ENCODE results near the gene FBXL13.

FBXL13 gene

DNA sequence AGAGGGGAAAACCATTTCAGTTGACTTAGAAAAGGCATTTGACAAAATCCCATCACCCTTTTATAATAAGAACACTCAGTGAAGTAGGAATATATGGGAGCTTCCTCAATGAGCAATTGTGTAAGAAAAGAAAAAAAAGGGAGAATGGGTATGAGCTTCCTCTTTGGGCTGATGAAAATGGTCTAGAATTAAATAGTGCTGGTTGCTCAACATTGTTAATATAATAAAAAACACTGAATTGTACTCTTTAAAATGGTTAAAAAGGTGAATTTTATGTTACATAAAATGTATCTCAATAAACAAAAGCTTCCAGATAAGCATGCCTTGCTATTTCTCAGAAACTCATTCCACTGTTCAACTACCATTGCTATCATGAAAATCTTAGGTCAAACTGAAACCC is 121.2 kb downstream of the FBXL13 start:
- no peak for DNase-seq (ENCODE audit: low read depth)
- no peak overlapping the region for H3K4me3 ChIP-seq (ENCODE audit: low read depth, low read length)
- TF ChIP-seq, protein P1, sequence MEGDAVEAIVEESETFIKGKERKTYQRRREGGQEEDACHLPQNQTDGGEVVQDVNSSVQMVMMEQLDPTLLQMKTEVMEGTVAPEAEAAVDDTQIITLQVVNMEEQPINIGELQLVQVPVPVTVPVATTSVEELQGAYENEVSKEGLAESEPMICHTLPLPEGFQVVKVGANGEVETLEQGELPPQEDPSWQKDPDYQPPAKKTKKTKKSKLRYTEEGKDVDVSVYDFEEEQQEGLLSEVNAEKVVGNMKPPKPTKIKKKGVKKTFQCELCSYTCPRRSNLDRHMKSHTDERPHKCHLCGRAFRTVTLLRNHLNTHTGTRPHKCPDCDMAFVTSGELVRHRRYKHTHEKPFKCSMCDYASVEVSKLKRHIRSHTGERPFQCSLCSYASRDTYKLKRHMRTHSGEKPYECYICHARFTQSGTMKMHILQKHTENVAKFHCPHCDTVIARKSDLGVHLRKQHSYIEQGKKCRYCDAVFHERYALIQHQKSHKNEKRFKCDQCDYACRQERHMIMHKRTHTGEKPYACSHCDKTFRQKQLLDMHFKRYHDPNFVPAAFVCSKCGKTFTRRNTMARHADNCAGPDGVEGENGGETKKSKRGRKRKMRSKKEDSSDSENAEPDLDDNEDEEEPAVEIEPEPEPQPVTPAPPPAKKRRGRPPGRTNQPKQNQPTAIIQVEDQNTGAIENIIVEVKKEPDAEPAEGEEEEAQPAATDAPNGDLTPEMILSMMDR (IDR thresholded peaks at IDR 0.05; ENCODE audit: insufficient read depth, low read depth, low read length, missing control alignments): no peak

GRCh38 chr7:102951839-102952238 is 122.8 kb downstream of the FBXL13 start:
- H3K4me3 ChIP-seq (ENCODE audit: low read depth, low read length): no peak overlapping the region
- TF ChIP-seq, protein P1 (IDR thresholded peaks at IDR 0.05; ENCODE audit: insufficient read depth, low read depth, low read length, missing control alignments): no peak
- DNase-seq (ENCODE audit: low read depth): no peak

DNA sequence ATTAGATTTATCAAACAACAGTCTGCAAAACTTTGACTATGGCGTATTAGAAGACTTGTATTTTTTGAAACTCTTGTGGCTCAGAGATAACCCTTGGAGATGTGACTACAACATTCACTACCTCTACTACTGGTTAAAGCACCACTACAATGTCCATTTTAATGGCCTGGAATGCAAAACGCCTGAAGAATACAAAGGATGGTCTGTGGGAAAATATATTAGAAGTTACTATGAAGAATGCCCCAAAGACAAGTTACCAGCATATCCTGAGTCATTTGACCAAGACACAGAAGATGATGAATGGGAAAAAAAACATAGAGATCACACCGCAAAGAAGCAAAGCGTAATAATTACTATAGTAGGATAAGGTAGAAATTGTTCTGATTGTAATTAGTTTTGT is 130.4 kb downstream of the FBXL13 start:
- no peak overlapping the region for H3K4me3 ChIP-seq (ENCODE audit: low read depth, low read length)
- DNase-seq (ENCODE audit: low read depth): no peak
- TF ChIP-seq, protein P1 (IDR thresholded peaks at IDR 0.05; ENCODE audit: insufficient read depth, low read depth, low read length, missing control alignments): no peak

DNA sequence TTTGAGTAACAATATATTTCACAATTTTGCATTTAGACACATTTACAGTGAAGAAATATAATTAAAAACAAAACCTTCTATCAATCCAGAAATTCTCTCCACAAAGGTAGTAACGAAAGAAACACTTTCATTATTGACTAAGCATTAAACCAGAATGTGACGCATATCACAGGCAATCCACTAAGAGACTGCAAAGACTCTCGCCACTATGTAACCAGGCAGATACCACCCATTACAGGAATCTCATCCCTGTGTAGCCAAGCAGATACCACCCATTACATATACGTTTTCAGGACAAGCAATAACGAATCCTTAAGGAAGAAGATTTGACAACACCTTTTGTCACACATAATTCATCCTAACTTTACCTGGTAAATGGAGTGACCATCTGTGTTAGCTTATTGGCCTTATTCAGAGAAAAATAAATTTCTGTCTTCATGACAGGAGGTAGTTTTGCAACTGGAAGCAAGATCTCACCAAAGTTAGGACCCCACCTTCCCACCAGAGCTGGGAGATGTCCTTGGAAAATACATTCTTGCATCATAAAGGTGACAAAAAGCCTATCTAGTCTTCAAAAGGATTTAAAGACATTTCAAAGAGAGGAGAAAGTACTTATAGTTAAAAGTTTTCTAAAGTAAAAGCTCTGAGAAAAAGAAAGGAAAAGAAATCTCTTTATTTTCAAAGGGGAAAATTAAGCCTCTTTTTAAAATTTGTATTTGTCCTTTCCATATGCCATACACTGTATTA is 131.0 kb downstream of the FBXL13 start:
- DNase-seq (ENCODE audit: low read depth): peak; percentile 10
- no peak overlapping the region for H3K4me3 ChIP-seq (ENCODE audit: low read depth, low read length)
- TF ChIP-seq, protein P1 (IDR thresholded peaks at IDR 0.05; ENCODE audit: insufficient read depth, low read depth, low read length, missing control alignments): no peak

DNA sequence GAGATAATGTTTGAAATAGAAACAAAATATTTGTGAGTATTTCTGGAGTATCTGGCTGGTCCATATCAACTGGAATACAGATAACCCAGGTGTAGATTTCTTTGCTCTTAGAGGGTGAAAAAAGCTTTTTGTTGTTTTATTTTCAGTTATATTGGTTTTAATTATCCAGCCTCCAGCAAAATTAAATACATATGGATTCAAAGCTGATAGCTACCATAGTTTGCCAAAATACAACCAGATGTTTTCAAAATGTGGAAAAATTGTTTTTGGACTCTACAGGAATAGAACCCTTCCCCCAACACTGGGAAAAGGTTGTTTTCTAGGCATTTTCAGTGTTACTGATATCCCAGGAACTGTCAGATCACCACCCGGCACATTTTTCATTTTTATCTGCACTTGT is 131.7 kb downstream of the FBXL13 start:
- DNase-seq (ENCODE audit: low read depth): no peak
- TF ChIP-seq, protein P1 (IDR thresholded peaks at IDR 0.05; ENCODE audit: insufficient read depth, low read depth, low read length, missing control alignments): no peak
- no peak overlapping the region for H3K4me3 ChIP-seq (ENCODE audit: low read depth, low read length)

DNA sequence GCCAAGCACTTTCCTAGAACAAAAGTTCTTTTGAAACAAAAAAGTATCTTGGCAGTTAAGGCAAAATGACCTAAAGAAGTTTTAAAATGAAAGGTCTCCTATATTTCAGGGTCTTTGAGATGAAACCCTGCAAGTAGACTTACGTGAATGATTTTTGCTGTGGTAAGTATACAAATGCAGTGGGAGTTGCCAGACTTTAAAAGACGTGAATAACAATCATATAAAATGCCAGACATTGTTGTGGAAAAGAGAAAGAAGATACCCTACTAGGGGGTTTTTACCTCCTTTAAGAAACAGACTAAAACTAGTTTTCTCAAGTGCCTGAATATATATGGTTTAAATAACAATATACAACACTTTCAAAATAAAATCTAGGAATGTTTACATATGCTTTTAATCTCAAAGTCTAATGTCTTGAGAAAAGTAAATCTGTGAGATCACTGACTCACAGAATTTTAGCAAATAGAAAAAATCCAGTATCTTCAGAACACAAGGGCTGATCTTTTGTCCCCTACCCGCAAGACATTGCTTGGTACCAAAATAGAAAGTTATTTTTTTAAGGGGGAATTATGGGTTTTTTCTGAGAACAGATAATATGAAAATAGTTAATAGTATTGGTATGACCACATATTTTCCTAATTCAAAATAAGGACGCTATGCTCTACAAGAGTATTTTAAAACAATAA is 132.3 kb downstream of the FBXL13 start:
- no peak for DNase-seq (ENCODE audit: low read depth)
- H3K4me3 ChIP-seq (ENCODE audit: low read depth, low read length): no peak overlapping the region
- TF ChIP-seq, protein P1 (IDR thresholded peaks at IDR 0.05; ENCODE audit: insufficient read depth, low read depth, low read length, missing control alignments): no peak

Measured in GM12865 (cell line).